Globus pallidus (tissue), 1 donor: Measurements from ENCODE around the gene MFSD11.
"Not testable (repeated sequence)": the region's sequence is repeated elsewhere in the genome, so short reads cannot be mapped to it uniquely, and the experiment has no call there.

Experiments used
- DNase-seq: peaks from one replicate; pipeline ENCODE4 v3.0.0-alpha.2; 2015; ENCODE audit warnings: low spot score

MFSD11 gene

DNA sequence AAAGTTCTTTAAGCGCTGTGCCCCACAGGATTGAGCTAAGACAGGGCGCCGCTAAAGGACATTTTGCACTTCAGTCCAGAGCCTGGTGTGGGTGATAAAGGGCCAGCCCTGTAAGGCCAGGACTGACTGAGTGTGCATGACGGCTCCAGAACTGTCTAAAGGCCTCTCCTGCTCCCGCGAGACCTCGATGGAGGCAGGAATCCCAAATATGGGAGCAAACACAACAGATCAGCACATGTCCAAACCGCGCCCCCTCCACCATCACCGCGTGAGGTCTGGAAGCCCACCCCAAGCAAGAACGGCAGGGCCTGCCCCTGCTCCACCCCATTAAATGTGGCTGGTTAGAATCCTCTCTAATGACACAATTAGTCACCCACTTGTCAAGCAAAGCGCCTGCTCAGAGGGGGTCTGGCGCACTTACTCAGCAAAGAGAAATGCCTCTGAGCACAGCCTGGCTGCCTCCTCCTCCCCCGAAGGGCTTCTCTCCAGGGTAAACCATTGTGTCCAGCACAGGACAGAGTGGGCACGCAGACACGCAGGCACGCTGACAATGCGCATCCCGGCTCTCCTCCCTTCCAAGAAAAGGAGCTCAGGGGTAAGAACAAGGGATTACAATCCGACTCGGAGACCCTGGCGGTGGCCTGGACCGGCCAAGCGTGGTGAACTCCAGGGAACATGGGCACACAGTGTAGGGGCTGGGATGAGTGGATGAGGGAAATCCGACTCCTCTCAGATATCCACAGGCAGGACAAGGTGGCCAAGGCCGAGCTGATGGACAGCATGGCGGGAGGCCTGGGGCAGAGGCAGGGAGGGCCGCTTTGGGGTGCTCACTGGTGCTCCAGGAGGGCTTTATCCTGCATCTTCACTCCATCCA is 28.6 kb upstream of the MFSD11 start:
- DNase-seq = peak; percentile 37

GRCh38 chr17:76709951-76710862 is 27.7 kb upstream of the MFSD11 start:
- peak; percentile 38 for DNase-seq

- peak; percentile 69 for DNase-seq
These were observed 26.9 kb upstream of the MFSD11 start, which contains the start of gene MXRA7 for GRCh38 chr17:76710863-76711611. MXRA7 (minus strand) TSS chr17:76710965; CDS start chr17:76710946, 19 bp downstream.

- not testable (repeated sequence) for DNase-seq
These were observed 25.6 kb upstream of the MFSD11 start for GRCh38 chr17:76712321-76712720.

GRCh38 chr17:76713765-76714164 is 24.2 kb upstream of the MFSD11 start:
- DNase-seq = no peak

- DNase-seq = no peak
These were observed 23.6 kb upstream of the MFSD11 start for GRCh38 chr17:76714336-76714735.

- DNase-seq = peak; percentile 51
These were observed 23.0 kb upstream of the MFSD11 start for GRCh38 chr17:76714822-76715495.

GRCh38 chr17:76715496-76715830 is 22.5 kb upstream of the MFSD11 start:
- no peak for DNase-seq

DNA sequence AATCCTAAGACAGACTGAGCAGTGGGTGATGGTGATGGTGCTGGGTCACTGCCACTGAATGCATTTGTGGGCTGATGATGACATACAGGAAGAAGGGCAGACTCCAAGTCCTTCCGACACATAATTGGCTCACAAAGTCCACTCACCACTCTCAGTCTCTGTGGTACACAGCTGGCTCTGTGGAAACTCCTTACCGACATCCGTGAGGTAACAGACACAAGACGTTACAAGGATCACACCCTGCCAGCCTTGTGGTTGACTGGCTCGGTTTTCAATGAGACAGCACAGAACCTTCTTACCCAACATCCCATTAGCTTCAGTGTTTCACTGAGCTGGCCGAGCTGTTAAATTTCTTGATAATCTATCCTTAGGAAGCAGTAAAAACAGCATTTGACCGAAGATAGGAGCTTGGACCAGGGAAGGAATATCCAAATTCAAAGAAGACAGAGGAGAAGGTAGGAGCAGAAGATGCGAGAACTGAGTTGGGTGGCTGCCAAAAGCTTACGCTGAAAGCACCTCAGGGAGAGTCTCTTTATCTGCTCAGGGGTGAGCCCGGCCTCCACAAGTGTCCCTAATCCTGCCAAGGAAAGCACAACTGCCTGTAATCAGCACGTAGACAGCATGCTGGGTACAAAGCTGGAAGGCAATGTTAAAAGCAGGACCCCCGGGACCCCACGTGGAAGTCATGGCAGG is 21.6 kb upstream of the MFSD11 start:
- DNase-seq = no peak

- no peak for DNase-seq
These were observed 21.1 kb upstream of the MFSD11 start for GRCh38 chr17:76716839-76717215.

DNA sequence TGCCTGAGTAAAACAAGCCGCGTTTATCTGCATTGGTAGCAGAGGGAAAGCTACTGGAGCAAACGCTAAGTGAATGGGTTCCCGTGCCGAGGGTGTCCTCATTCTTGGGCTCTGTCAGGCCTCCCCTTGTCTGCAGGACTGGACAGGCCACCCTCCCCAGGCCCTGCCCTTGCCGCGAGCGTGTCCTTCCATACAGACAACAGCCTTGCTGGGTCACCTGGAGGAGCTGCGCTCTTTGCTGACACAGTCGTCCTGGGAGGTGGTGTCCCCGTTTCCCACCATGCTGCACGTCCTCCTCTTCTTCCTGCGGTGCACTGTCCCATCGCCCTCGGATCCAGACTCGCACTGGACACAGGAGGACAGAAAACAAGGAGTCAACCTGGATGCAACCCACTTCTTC is 19.4 kb upstream of the MFSD11 start:
- DNase-seq = no peak

DNA sequence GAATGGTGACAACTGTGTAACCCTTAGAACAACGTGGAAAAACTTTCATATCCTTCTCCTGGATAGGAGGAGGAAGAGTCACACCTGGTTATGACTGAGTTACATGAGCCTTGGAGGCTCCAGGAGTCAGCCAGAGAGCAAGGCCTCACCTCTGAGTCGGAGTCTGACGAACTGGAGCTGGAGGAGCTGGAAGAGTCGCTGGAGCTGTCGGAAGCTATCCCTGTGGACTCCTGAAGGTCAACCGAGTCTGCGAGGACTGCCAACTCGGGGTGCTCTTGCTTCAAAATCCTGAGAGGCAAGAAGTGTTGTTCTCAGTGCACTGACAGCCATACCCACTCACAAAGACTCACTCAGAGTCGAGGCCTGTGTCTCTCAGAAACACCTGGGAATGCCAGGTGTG is 17.7 kb upstream of the MFSD11 start:
- no peak for DNase-seq

- DNase-seq = no peak
These were observed 17.0 kb upstream of the MFSD11 start for GRCh38 chr17:76720941-76721340.

GRCh38 chr17:76721463-76721862 is 16.5 kb upstream of the MFSD11 start:
- no peak for DNase-seq

DNA sequence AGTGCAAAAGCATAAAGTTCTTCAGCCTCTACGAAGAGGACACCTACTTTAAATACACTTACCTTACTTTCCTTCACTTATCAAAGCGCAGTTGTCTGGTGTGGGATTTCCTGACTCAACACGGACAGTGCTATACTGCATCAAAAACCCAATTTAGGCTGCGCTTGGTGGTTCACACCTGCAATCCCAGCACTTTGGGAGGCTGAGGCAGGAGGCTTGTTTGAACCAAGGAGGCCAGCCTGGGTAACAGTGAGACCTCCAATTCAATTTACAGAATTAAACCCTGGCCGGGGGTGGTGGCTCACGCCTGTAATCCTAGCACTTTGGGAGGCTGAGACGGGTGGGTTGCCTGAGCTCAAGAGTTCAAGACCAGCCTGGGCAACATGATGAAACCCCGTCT is 15.6 kb upstream of the MFSD11 start:
- no peak for DNase-seq

DNA sequence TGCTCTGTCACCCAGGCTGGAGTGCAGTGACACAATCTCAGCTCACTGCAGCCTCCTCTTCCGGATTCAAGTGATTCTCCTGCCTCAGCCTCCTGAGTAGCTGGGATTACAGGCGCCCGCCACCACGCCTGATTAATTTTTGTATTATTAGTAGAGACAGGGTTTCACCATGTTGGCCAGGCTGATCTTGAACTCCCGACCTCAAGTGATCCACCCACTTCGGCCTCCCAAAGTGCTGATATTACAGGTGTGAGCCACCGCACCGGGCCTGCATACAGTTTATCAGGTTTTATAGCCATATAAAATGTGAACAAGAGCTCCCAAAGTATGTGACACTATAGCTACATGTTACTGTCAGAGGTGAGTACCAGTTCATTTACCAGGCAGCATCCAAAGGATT is 14.9 kb upstream of the MFSD11 start:
- not testable (repeated sequence) for DNase-seq

DNA sequence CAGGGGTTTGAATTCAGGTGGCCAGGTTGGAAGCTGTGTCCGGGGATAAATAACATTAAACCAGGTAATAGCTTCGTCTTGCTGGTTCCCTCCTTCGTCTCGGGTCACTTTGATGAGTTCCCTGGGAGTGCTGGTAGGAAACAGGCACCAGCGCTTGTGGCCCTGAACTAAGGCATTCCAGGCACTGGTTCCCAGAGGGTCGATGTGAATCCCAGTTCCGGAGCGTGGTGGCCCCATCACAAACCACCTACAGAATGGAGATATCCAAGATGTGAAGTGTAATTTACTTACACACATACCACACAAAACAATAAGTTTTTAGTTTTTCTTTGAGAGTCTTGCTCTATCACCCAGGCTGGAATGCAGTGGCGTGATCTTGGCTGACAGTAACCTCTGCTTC is 14.1 kb upstream of the MFSD11 start:
- no peak for DNase-seq

GRCh38 chr17:76725580-76726230 is 12.2 kb upstream of the MFSD11 start:
- peak; percentile 50 for DNase-seq

- DNase-seq = peak; percentile 92
These were observed 11.6 kb upstream of the MFSD11 start, which contains the start of gene JMJD6 for GRCh38 chr17:76726231-76726775. JMJD6 (minus strand) TSS chr17:76726606; CDS start chr17:76726475, 131 bp downstream.
